Neuron (in vitro differentiated cells): ENCODE results near the gene GFAP.

Experiments
- H2AFZ ChIP-seq: one replicate; pipeline ENCODE4 v1.6.1; 2013; ENCODE audit warnings: low read depth, mild to moderate bottlenecking, inconsistent platforms, low read length, moderate library complexity
- H3K27me3 ChIP-seq: one replicate; pipeline ENCODE4 v1.6.1; 2013; ENCODE audit warnings: low read length; ENCODE audit not compliant: insufficient read depth
- H3K36me3 ChIP-seq: one replicate; pipeline ENCODE4 v1.6.1; 2013; ENCODE audit warnings: low read length; ENCODE audit not compliant: insufficient read depth
- H3K4me1 ChIP-seq: one replicate; pipeline ENCODE4 v1.6.1; 2013; ENCODE audit warnings: low read length; ENCODE audit not compliant: insufficient read depth
- H3K4me3 ChIP-seq: 2 replicates; pipeline ENCODE4 v1.5.1; 2013; ENCODE audit warnings: mild to moderate bottlenecking, low read length, moderate library complexity
- H3K9me3 ChIP-seq: one replicate; pipeline ENCODE4 v1.6.1; 2013; ENCODE audit warnings: low read length

GFAP gene

DNA sequence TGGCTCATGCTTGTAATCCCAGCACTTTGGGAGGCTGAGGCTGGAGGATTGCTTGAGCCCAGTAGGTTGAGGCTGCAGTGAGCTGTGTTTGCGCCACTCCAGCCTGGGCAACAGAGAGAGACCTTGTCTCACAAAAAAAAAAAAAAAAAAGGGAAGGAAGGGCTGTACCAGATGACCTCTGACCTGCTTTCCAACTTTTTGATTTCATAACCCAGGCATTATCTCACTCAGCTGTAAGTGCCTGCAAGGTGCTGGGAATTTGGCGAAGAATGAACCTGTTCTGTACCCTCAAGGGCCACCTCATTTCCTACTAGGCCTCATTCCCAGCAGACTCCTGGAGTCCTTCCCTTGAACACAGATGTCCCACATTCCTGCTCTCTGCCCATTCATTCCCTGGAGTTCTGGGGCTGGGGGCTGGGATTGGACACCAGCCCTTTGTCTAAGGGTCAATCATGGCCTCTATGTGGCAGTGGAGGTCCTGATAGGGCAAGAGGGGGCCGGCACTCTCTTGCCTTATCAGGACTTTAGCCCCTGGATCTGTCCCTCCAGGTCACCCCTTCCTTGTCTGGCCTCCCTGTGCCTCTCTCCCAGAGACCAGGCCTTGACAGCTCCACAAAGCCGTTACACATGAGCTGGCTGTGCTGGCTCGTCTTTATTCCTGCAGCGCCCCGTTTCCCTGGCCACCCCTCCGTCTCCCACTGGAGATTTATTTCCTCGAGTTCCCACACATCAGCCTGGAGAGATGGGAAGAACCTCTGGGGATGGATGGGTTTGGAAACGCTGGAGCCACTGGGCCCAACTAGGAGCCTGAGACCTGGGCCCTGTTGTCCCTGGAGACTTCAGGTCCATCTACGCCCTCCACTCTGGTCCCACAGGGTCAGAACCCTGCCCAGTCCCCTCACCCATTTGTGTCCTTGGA, 821 bp upstream of the GFAP start:
- no peak overlapping the region for H3K4me3 ChIP-seq
- no peak overlapping the region for H2AFZ ChIP-seq
- peaks cover 10% of the 10 kb centered on the region for H3K4me1 ChIP-seq

DNA sequence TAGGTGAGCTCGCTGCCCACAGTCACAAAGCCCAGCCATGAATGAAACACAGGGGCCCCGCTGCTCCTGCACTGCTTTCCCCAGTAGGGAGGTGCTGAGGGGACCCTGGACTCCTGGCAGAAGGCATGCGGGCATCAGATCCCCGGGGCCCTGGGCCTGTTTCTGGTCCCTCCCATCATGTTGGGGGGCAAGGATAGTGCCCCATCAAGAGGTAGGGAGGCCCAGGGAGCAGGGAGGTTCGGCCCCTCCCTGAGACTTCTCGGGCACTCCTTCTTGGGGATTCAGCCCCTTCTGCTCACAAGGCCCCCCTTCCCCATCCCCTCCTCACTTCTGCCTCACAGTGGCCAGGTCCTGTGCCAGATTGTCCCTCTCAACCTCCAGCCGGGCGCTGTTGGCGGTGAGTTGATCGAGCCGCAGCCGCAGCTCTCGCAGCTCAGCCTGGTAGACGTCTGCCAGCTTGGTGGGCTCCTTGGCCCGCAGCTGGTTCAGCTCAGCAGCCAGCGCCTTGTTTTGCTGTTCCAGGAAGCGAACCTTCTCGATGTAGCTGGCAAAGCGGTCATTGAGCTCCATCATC, 515 bp downstream of the GFAP start:
- Histone ChIP-seq H3K27me3 (peaks cover 16% of the 10 kb centered on the region), H3K4me3 (no peak overlapping the region), H3K9me3 (peaks cover 2% of the 10 kb centered on the region), H3K36me3 (no peaks in the 10 kb centered on the region), H3K4me1 (peaks cover 16% of the 10 kb centered on the region), H2AFZ (no peak overlapping the region)

More for the DNA sequence above, 821 bp upstream of the GFAP start:
- H3K27me3 ChIP-seq: peaks cover 9% of the 10 kb centered on the region
- no peaks in the 10 kb centered on the region for H3K9me3 ChIP-seq
- H3K36me3 ChIP-seq: no peaks in the 10 kb centered on the region

DNA sequence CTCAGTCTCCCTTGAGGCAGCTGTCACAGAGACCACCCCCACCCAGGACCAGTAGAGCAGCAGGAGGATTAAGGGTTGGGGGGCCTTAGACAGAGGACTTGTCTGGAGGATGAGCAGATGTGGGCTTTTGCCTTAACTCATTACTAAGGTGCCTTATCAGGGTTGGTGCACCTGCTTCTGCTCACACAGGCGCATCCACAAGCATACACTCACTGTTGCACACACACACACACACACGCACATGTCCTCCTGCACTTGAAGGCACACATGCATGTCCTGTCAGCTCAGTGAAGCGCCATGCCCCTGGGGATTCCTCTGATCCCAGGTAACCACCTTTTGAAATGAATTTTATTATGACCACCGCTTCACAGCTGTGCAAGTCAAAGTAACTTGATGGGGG, 1.2 kb downstream of the GFAP start:
- Histone ChIP-seq H3K4me3 (no peak overlapping the region), H3K4me1 (peaks cover 19% of the 10 kb centered on the region), H3K9me3 (peaks cover 2% of the 10 kb centered on the region), H3K27me3 (peaks cover 16% of the 10 kb centered on the region), H3K36me3 (no peaks in the 10 kb centered on the region), H2AFZ (no peak overlapping the region)

DNA sequence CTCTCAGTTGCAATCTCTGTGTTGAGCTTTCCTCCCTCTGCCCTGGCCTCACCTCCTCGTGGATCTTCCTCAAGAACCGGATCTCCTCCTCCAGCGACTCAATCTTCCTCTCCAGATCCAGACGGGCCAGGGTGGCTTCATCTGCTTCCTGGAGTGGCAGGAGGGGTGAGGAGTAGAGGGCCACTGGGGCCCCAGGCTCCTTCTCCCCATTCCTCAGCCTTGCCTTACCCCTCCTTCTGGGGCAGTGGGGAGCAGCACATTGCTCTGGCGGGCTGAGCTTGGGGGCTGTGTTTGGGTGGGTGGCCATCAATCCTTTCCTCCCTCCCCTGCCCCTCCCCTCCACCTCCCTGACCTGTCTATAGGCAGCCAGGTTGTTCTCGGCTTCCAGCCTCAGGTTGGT, 1.6 kb downstream of the GFAP start:
- H3K9me3 ChIP-seq: peaks cover 2% of the 10 kb centered on the region
- peaks cover 19% of the 10 kb centered on the region for H3K4me1 ChIP-seq
- peaks cover 16% of the 10 kb centered on the region for H3K27me3 ChIP-seq
- H3K36me3 ChIP-seq: no peaks in the 10 kb centered on the region
- no peak overlapping the region for H3K4me3 ChIP-seq
- H2AFZ ChIP-seq: no peak overlapping the region

DNA sequence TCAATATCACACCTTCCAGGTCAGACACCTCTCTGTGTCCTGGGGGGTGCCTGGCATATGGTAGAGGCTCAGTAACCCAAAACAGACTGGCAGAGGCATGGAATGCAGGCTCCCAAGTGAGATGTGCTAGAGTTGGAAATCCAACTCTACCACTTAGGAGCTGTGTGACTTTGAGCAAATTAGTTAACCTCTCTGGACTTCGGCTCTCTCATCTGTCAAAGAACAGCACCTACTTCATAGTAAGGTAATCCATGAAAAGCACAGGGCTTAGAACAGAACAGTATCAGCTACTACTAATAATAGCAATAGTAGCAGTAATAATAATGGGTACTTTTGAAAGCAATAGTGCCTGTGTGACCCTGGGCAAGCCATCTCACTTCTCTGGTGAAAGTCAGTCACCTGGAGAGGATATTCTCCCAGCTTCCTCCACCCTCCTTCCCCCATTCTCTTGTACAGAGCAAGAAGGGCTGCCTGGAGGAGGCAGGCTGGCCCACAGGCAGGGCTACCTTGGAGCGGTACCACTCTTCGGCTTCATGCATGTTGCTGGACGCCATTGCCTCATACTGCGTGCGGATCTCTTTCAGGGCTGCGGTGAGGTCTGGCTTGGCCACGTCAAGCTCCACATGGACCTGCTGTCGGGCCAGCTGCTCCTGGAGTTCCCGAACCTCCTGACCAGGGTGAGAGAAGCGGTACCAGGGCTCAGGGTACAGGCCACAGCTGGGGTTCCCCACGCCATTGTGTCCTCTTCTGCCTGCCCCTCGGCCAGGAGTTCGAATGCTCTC, 2.3 kb downstream of the GFAP start:
- Histone ChIP-seq H3K36me3 (no peaks in the 10 kb centered on the region), H3K4me3 (no peak overlapping the region), H3K9me3 (peaks cover 2% of the 10 kb centered on the region), H3K27me3 (peaks cover 16% of the 10 kb centered on the region), H2AFZ (no peak overlapping the region), H3K4me1 (peaks cover 19% of the 10 kb centered on the region)

DNA sequence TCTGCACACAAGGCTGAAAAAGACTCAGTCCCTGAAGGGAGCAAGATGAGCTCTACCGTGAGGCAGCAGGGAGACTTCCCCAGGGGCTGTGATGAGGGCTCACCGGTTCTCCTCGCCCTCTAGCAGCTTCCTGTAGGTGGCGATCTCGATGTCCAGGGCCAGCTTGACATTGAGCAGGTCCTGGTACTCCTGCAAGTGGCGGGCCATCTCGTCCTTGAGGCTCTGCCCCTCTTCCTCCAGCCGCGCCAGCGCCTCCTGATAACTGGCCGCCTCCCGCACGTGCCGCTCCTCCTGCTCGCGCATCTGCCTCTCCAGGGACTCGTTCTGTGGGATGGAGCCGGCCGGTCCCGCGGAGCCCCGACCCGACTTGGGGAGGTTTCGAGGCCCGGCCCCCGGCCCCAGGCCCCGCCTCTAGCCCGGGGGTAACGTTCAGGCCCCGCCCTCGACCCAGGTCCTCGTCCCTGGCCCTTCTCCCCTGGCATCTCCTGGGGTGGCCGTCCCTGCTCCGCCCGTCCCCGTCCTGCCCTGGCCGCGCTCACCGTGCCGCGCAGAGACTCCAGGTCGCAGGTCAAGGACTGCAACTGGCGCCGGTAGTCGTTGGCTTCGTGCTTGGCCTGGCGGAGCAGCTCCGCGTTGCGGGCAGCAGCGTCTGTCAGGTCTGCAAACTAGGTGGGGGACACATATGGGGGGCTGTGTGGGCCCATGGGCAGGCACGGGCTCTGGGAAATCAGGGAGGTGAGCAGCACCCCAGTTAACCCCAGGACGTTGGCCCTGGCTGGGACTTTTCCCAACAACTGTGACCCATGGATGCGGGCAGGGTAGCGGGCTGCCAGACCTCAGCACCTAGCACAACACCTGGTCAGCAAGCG, 3.9 kb downstream of the GFAP start:
- H3K36me3 ChIP-seq: no peaks in the 10 kb centered on the region
- no peak overlapping the region for H2AFZ ChIP-seq
- H3K4me3 ChIP-seq: no peak overlapping the region
- peaks cover 18% of the 10 kb centered on the region for H3K4me1 ChIP-seq
- H3K27me3 ChIP-seq: peaks cover 16% of the 10 kb centered on the region
- H3K9me3 ChIP-seq: peaks cover 2% of the 10 kb centered on the region

DNA sequence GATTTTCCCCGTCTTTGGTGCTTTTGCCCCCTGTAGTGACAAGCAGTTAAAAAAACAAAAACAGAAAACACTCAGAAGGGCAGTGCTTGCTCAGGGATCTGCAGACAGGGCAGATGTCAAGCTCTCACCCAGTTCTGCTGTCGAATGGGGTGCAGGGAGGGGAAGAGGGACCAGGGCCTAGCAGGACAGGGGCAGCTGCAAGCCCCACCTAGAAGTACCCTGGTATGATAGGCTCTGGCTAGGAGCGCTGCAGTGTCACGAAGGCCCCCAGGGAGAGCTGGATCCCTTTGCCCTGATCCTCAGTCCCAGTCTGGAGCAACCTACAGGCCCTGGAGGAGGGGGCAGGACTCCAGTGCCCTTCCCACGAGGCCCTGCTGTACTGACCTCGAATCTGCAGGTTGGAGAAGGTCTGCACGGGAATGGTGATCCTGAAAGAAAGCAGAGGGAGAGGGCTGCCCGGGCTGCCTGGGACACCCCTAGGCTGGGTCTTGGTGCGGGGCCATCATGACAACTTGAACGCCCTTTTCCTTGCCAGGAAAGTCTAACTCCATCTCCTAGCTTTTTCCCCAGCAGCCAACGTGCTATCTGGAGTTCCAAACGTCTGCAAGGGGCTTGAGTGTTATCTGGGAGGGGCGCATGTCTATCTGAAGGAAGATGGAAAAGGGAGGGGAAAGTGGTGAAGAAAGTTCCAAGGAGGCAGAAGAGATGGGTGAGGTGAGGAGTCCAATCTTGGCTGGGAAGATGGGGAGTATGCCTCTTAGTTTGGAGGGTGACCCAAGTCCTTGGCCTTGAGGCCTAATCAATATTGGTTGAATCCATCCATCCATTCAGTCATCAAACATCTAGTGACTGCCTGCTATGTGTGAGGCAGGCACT, 4.8 kb downstream of the GFAP start:
- Histone ChIP-seq H3K4me1 (peaks cover 18% of the 10 kb centered on the region), H2AFZ (no peak overlapping the region), H3K9me3 (peaks cover 2% of the 10 kb centered on the region), H3K4me3 (no peak overlapping the region), H3K27me3 (peaks cover 16% of the 10 kb centered on the region), H3K36me3 (no peaks in the 10 kb centered on the region)

DNA sequence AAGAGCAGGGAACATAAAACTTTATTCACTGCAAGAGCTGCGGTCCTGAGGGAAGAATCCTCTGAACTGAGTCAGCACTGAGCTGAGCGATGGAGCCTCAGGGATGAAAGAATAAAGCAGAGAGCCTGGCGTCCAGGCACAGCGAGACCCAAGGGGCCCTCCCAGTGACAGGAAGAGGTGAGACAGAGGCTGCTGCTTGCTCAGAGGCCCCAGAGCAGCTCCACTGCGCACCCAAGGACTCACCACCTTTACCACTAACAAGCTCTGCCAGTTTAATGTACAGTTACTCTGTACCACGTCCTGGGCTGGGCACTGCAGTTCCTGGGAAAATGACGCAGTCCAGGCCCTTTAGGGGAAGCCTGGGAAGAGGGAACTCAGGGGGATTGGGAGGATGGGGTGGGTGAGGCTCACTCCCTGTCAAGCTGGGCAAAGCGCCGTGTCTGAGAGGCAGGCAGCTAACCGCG, 5.6 kb downstream of the GFAP start:
- Histone ChIP-seq H2AFZ (no peak overlapping the region), H3K9me3 (peaks cover 2% of the 10 kb centered on the region), H3K4me3 (no peak overlapping the region), H3K27me3 (peaks cover 16% of the 10 kb centered on the region), H3K36me3 (no peaks in the 10 kb centered on the region), H3K4me1 (peaks cover 18% of the 10 kb centered on the region)

DNA sequence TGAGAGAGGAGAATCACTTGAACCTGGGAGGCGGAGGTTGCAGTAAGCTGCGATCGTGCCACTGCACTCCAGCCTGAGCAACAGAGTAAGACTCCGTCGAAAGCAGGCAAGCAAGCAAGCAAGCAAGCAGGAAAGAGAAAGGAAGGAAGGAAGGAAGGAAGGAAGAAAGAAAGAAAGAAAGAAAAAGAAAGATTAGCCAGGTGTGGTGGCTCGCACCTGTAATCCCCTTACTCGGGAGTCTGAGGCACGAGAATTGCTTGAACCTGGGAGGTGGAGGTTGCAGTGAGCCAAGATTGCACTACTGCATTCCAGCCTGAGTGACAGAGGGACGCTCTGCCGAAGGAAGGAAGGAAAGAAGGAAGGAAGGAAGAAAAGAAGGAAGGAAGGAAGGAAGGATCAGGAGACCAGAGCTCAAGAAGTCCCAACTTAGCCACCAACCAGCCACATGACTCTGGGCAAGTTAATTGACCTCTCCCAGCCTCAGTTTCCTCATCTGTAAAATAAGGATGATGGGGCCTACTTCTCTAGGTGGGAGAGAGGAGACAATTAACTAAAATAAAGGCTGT, 6.5 kb downstream of the GFAP start:
- peaks cover 2% of the 10 kb centered on the region for H3K9me3 ChIP-seq
- no peaks in the 10 kb centered on the region for H3K36me3 ChIP-seq
- H3K27me3 ChIP-seq: peaks cover 13% of the 10 kb centered on the region
- H3K4me1 ChIP-seq: peaks cover 18% of the 10 kb centered on the region
- H2AFZ ChIP-seq: no peak overlapping the region
- H3K4me3 ChIP-seq: no peak overlapping the region

DNA sequence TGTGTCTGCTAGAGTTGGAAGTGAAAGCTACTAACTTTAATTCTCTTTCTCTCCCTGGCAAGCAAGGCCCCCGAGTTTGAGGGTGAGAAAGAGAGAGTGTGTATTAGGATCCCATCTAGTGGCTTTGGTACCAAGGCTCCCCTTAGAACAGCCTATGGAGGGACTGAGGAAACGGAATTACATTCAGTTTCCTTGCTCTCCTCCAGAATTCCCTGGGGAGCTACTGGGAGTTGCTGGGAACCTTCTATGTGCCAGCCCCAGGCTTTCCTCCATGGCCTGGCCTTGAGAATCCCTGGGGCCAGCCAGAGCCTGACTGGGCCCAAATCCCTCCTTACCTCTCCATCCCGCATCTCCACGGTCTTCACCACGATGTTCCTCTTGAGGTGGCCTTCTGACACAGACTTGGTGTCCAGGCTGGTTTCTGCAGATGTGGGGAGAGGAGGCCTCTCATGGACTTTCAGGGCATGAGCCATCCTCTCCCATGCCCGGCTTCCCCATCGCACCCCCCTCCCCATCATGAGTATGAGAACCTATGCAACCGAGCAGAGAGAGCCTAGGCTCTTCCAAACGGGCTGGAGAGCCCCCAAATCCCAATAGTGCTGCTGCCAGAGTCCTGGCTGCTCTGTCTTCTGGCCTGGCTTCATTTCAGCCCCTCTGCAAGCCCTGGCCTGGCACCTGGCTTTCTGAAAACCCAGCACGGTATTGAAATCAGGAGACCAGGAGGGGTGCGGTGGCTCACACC, 7.4 kb downstream of the GFAP start:
- H3K9me3 ChIP-seq: peaks cover 2% of the 10 kb centered on the region
- peaks cover 18% of the 10 kb centered on the region for H3K4me1 ChIP-seq
- H2AFZ ChIP-seq: no peak overlapping the region
- no peaks in the 10 kb centered on the region for H3K36me3 ChIP-seq
- H3K27me3 ChIP-seq: peaks cover 13% of the 10 kb centered on the region
- H3K4me3 ChIP-seq: no peak overlapping the region
